ENCODE measurements around the gene POPDC2. TPM values are rescaled to one million over a fixed set of nuclear protein-coding genes. Genes with fewer than 3 reads are reported as not detected.

The POPDC2 gene
- total and polyA plus RNA-seq, 2 of the 4 experiments (the other 2 are of a cell fraction): under 0.01 to 0.29 TPM

GRCh38 chr3:119620899-119621298 is 39.5 kb downstream of the POPDC2 start:
- Histone ChIP-seq H2BK120ac (ENCODE audit: low read depth, low read length) (no peak overlapping the region), H3K4me2 (ENCODE audit: low read depth, low read length) (no peak overlapping the region), H3K4ac (ENCODE audit: low read depth, low read length) (no peak overlapping the region), H3K9ac (ENCODE audit: low read depth, low read length) (no peak overlapping the region), H4K5ac (ENCODE audit: low read depth, low read length) (no peak overlapping the region), H4K8ac (ENCODE audit: low read depth in 2 of 2, low read length in 2 of 2) (no peak overlapping the region), H3K23ac (ENCODE audit: low read depth, low read length) (no peak overlapping the region), H2AK5ac (ENCODE audit: low read depth, low read length) (no peak overlapping the region), H3K9me1 (ENCODE audit: insufficient read depth, low read length) (no peaks in the 10 kb centered on the region), H3K9me3 (ENCODE audit: control insufficient read depth, insufficient read depth, low read length) (no peaks in the 10 kb centered on the region; the same call in 1 of the 2 replicates), H3K27me3 (ENCODE audit: control insufficient read depth, insufficient read depth, low read length) (peaks cover 12% of the 10 kb centered on the region; the same call in 1 of the 2 replicates), H3K18ac (ENCODE audit: low read depth, low read length) (no peak overlapping the region), H4K91ac (ENCODE audit: insufficient read depth, low read depth, low read length) (no peak overlapping the region), H3K14ac (replicated peaks; ENCODE audit: low read depth, low read length) (no peak overlapping the region), H3K56ac (ENCODE audit: extremely low read depth, insufficient read depth, low read length) (no peak overlapping the region), H3K27ac (ENCODE audit: insufficient read depth, low read length) (no peak overlapping the region), H2AFZ (replicated peaks; ENCODE audit: low read length, poor library complexity) (peak overlapping the region; percentile 41), H2BK15ac (ENCODE audit: low read depth, low read length) (no peak overlapping the region), H2BK20ac (ENCODE audit: low read depth, low read length) (no peak overlapping the region), H3K4me3 (ENCODE audit: insufficient read depth, low read depth, low read length) (no peak overlapping the region), H3K79me1 (ENCODE audit: low read depth in 1 of 2, low read length in 2 of 2) (no peaks in the 10 kb centered on the region), H3K4me1 (ENCODE audit: control insufficient read depth, insufficient read depth, low read length) (no peaks in the 10 kb centered on the region), H4K20me1 (ENCODE audit: insufficient read depth, low read length) (no peaks in the 10 kb centered on the region), H3K36me3 (ENCODE audit: control insufficient read depth, insufficient read depth, low read length) (no peaks in the 10 kb centered on the region), H2AK9ac (replicated peaks; ENCODE audit: low read depth, low read length, poor library complexity) (no peak overlapping the region), H2BK5ac (ENCODE audit: low read depth, low read length, poor library complexity, severe bottlenecking) (no peak overlapping the region)
- no TSS peak for BruUV-seq (replicated peaks)
- ATAC-seq (ENCODE audit: low read depth) (no peak), DNase-seq (no peak)
- intact Hi-C loops (cut with micrococcal nuclease): no loop called here
- dilution Hi-C loops (cut with HindIII; ENCODE audit: low sequenced_read_pairs, unreplicated experiment): no loop called here
- CTCF ChIA-PET: no interaction called here
- in situ Hi-C loops (cut with MboI; ENCODE audit: low sequenced_read_pairs): no loop called here
- WGBS, 2 experiments (ENCODE audit: extremely low coverage in 2 of 2, insufficient read length in 1 of 2): no CpG with 5 or more reads among the region's 5 CpGs
- POLR2A ChIA-PET (ENCODE audit: unreplicated experiment): interaction anchor here (0.6 kb wide), 1 partner anchor 195 kb away, joined by 9 read pairs; no protein-coding TSS in a partner anchor
- TF ChIP-seq USF2 (IDR thresholded peaks at IDR 0.05; ENCODE audit: low read depth, low read length) (no peak), RAD21 (IDR thresholded peaks at IDR 0.05; ENCODE audit: low read length) (no peak), MXI1 (IDR thresholded peaks at IDR 0.05; ENCODE audit: borderline replicate concordance, low read depth, low read length) (no peak), RFX5 (IDR thresholded peaks at IDR 0.05; ENCODE audit: low read depth, low read length) (no peak), MAFK (IDR thresholded peaks at IDR 0.05; ENCODE audit: low read depth, low read length) (no peak), ELK1 (IDR thresholded peaks at IDR 0.05; ENCODE audit: borderline replicate concordance, low read depth, low read length) (no peak), BHLHE40 (IDR thresholded peaks at IDR 0.05; ENCODE audit: low read depth, low read length) (no peak), SMC3 (IDR thresholded peaks at IDR 0.05; ENCODE audit: low read depth, low read length) (no peak), NFE2L2 (IDR thresholded peaks at IDR 0.05; ENCODE audit: low read depth, low read length) (no peak)
